HepG2 (cell line): ENCODE results near the gene SRP19. TPM values are rescaled to one million over a fixed set of nuclear protein-coding genes. Genes with fewer than 3 reads are reported as not detected.

Source experiments
- ATAC-seq: fragments of 200-7000 bp; cut with Tn5 transposase; 3 replicates; pipeline ENCODE4 v1.9.1; 2020; ENCODE audit warnings: mild to moderate bottlenecking, moderate library complexity
- BruUV-seq: library from RNA; stranded (reverse); fragments of 400-500 nt; replicated peaks from 2 replicates; lab custom pipeline; 2021; lab: Mats Ljungman, UMichigan
- CTCF ChIA-PET: fragments of 300-600 bp; formaldehyde crosslinking; extraction: SDS; loops from one replicate; lab custom pipeline; 2021; ENCODE audit warnings: low total read pairs, inconsistent platforms, low intra/inter-chr PET ratio; lab: Yijun Ruan, JAX
- POLR2A ChIA-PET: fragments of 350-600 bp; sonication (Branson Sonifier 250); formaldehyde crosslinking; loops from one replicate; lab custom pipeline; 2020; ENCODE audit warnings: antibody characterized with exemption, inconsistent platforms; lab: Yijun Ruan, JAX
- DNase-seq: peaks from one replicate; pipeline ENCODE4 v3.0.0-alpha.2; 2015; ENCODE audit warnings: low spot score
- FAIRE-seq: peaks from 3 replicates; lab custom pipeline; 2011; peaks lifted over from hg19 to GRCh38; lab: Jason Lieb, UNC
- H2AFZ ChIP-seq: one replicate; pipeline ENCODE4 v1.6.1; 2011; ENCODE audit warnings: low read length, inconsistent platforms
- H3K27ac ChIP-seq: fragments of 300-600 bp; 3 replicates; pipeline ENCODE4 v1.8.0; 2011; ENCODE audit warnings: mixed run types, mild to moderate bottlenecking, mixed read lengths, low read length, inconsistent platforms; ENCODE audit not compliant: insufficient read depth; ENCODE audit errors: extremely low read length
- H3K27me3 ChIP-seq, 2 experiments: fragments of 200-600 bp in 1 of 2; 2 replicates in 1 of 2; 3 replicates in 1 of 2; pipeline versions ENCODE4 v1.6.0 to v1.8.0; 2011; ENCODE audit warnings: low read length in 2 of 2, mild to moderate bottlenecking in 2 of 2, moderate library complexity in 2 of 2, inconsistent platforms in 1 of 2; ENCODE audit not compliant: insufficient read depth in 2 of 2, control insufficient read depth in 1 of 2
- H3K36me3 ChIP-seq, 2 experiments: fragments of 200-600 bp in 1 of 2; replicated peaks in 1 of 2; 2 replicates in 1 of 2; 3 replicates in 1 of 2; pipeline versions ENCODE4 v1.5.1 to v1.8.0; 2011; ENCODE audit warnings: low read length in 2 of 2, inconsistent platforms in 1 of 2; ENCODE audit not compliant: insufficient read depth in 2 of 2, control insufficient read depth in 1 of 2
- H3K4me1 ChIP-seq: 2 replicates; pipeline ENCODE4 v1.5.1; 2012; ENCODE audit warnings: low read length, inconsistent platforms; ENCODE audit not compliant: insufficient read depth
- H3K4me2 ChIP-seq: 2 replicates; pipeline ENCODE4 v1.6.0; 2011; ENCODE audit warnings: low read depth, low read length, inconsistent platforms
- H3K4me3 ChIP-seq, 3 experiments: fragments of 200-600 bp in 1 of 3; sonication (generic), shearing (Covaris generic) in 1 of 3; replicated peaks in 1 of 3; 2 replicates each; pipeline ENCODE4 v1.5.1; 2011 to 2016; ENCODE audit warnings: low read length in 3 of 3, inconsistent platforms in 2 of 3, low read depth in 2 of 3, mild to moderate bottlenecking in 2 of 3, control low read depth in 1 of 3, mixed read lengths in 1 of 3; ENCODE audit not compliant: insufficient read depth in 1 of 3
- H3K79me2 ChIP-seq: one replicate; pipeline ENCODE4 v1.6.1; 2011; ENCODE audit warnings: low read length, inconsistent platforms; ENCODE audit not compliant: insufficient read depth
- H3K9ac ChIP-seq: 2 replicates; pipeline ENCODE4 v1.6.0; 2011; ENCODE audit warnings: mild to moderate bottlenecking, low read depth, low read length, inconsistent platforms; ENCODE audit not compliant: insufficient read depth
- H3K9me3 ChIP-seq: 2 replicates; pipeline ENCODE4 v1.5.1; 2012; ENCODE audit warnings: mild to moderate bottlenecking, low read length
- H4K20me1 ChIP-seq: 2 replicates; pipeline ENCODE4 v1.6.0; 2011; ENCODE audit warnings: inconsistent platforms, mild to moderate bottlenecking, low read length, moderate library complexity; ENCODE audit not compliant: insufficient read depth
- CENPT ChIP-seq: sonication (generic); formaldehyde crosslinking; IDR thresholded peaks from 2 replicates; pipeline ENCODE4 v1.8.0; 2022; ENCODE audit warnings: low read depth, mild to moderate bottlenecking, moderate library complexity, missing genetic modification reagents
- HMGA1 ChIP-seq: sonication (generic); formaldehyde crosslinking; conservative IDR thresholded peaks from 2 replicates; pipeline ENCODE4 v1.4.0; 2020; ENCODE audit warnings: missing genetic modification reagents
- JUND ChIP-seq: sonication (generic); formaldehyde crosslinking; IDR thresholded peaks from 2 replicates; pipeline ENCODE4 v1.8.0; 2022; ENCODE audit warnings: mild to moderate bottlenecking, missing genetic modification reagents
- KLF9 ChIP-seq: IDR thresholded peaks from 2 replicates; pipeline ENCODE4 v1.6.1; 2016; ENCODE audit warnings: low read depth
- MBNL3 ChIP-seq: fragments of 250-450 bp; sonication (Bioruptor Pico); conservative IDR thresholded peaks from 2 replicates; pipeline ENCODE4 v1.8.0; 2022; ENCODE audit warnings: mild to moderate bottlenecking, inconsistent platforms
- NRL ChIP-seq: sonication (generic); formaldehyde crosslinking; IDR thresholded peaks from 2 replicates; pipeline ENCODE4 v1.5.0; 2020; ENCODE audit warnings: missing genetic modification reagents, mild to moderate bottlenecking, moderate library complexity, borderline replicate concordance
- PHF20 ChIP-seq: sonication (generic); formaldehyde crosslinking; IDR thresholded peaks from 2 replicates; pipeline ENCODE4 v1.5.0; 2020; ENCODE audit warnings: mild to moderate bottlenecking, missing genetic modification reagents
- ZBTB10 ChIP-seq: sonication (generic); formaldehyde crosslinking; IDR thresholded peaks from 2 replicates; pipeline ENCODE4 v1.4.0; 2020; ENCODE audit warnings: missing genetic modification reagents, borderline replicate concordance
- ZFP36 ChIP-seq: fragments of 150-350 bp; IDR thresholded peaks from 2 replicates; pipeline ENCODE4 v1.6.1; 2018; ENCODE audit warnings: borderline replicate concordance, low read length, low read depth; ENCODE audit not compliant: partially characterized antibody
- ZSCAN29 ChIP-seq: sonication (generic); formaldehyde crosslinking; conservative IDR thresholded peaks from 2 replicates; pipeline ENCODE4 v1.4.0; 2020; ENCODE audit warnings: mild to moderate bottlenecking, missing genetic modification reagents
- WGBS: methylation state at CpG from one replicate; pipeline ENCODE4 v1.1.6; 2017; ENCODE audit warnings: low lambda C conversion rate; 5-methylcytosine and 5-hydroxymethylcytosine counted together
- in situ Hi-C: cut with HindIII; loops from 2 replicates; pipeline ENCODE4 v1.10.0; 2017; ENCODE audit warnings: low pct_unique_long_range_greater_than_20kb; ENCODE audit not compliant: extremely low pct_ligation_motif_present
- intact Hi-C: fragments of 100-400 bp; cut with micrococcal nuclease; formaldehyde crosslinking; loops from one replicate; pipeline ENCODE4 v1.10.0; 2022; ENCODE audit not compliant: unreplicated experiment
- polyA plus RNA-seq, 8 experiments: library from polyadenylated mRNA; depleted of rRNA in 3 of 8; stranded (reverse) in 7 of 8; unstranded in 1 of 8; fragments of >200 nt; fragmentation: Illumina TruSeq in 4 of 8; extraction: Trizol in 4 of 8; gene quantifications; 2 replicates each; pipeline versions ENCODE4 v1.2.1 to v1.2.3, GENCODE V29; 2011 to 2016; ENCODE audit warnings: low read depth in 4 of 8, missing spikeins in 1 of 8, mixed read lengths in 1 of 8; ENCODE audit not compliant: insufficient read depth in 1 of 8
- total RNA-seq, 5 experiments: library from RNA; depleted of rRNA; stranded (reverse); fragments of >200 nt; fragmentation: Illumina TruSeq; extraction: Trizol; gene quantifications; 2 replicates each; pipeline ENCODE4 v1.2.3, GENCODE V29; 2016; ENCODE audit warnings: low read depth in 1 of 5
- TF ChIP-seq, protein P1 (sequence below): IDR thresholded peaks from 2 replicates; pipeline ENCODE4 v1.6.1; 2016; ENCODE audit warnings: missing compliant biosample characterization, missing genetic modification reagents, borderline replicate concordance
- TF ChIP-seq, protein P2 (sequence below): sonication (generic); formaldehyde crosslinking; IDR thresholded peaks from 2 replicates; pipeline ENCODE4 v1.8.0; 2022; ENCODE audit warnings: mild to moderate bottlenecking, missing genetic modification reagents; ENCODE audit not compliant: insufficient replicate concordance

Gene SRP19
- total and polyA plus RNA-seq, 2 of the 13 experiments (the other 11 are each of a cell fraction or from before 2014, with no cell fraction given), result 46.9 to 143 TPM

DNA sequence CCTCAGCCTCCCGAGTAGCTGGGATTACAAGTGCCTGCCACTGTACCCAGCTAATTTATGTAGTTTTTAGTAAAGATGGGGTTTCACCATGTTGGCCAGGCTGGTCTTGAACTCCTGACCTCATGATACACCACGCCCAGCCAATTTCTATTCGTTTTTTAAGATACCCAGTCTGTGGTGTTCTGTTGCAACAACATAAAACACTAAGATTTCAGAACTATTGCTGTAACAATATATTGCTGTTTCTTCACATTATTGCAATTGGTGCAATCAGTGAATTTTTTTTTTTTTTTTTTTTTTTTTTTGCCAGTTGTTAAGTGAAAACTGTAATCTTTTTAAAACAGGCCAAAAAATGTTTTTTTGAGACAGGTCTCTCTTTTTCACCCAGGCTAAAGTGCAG lies 9.9 kb downstream of the SRP19 start:
- WGBS, result 78% methylated on average over 3 of the region's 3 CpGs
- no peak for FAIRE-seq
- intact Hi-C loops (no loop called here), in situ Hi-C loops (no loop called here)
- no peaks in the 10 kb centered on the region for H4K20me1 ChIP-seq
- no peaks in the 10 kb centered on the region for H3K9me3 ChIP-seq
- peaks cover 5 to 16% of the 10 kb centered on the region in 2 experiments; a peak in 3 of 5 replicates for H3K36me3 ChIP-seq
- POLR2A ChIA-PET, result no interaction called here
- H3K9ac ChIP-seq, result no peak overlapping the region
- no peak overlapping the region for H3K27ac ChIP-seq
- no TSS peak for BruUV-seq
- H3K27me3 ChIP-seq, result no peaks in the 10 kb centered on the region
- no peak overlapping the region for H3K4me3 ChIP-seq
- DNase-seq, result no peak
- no peaks in the 10 kb centered on the region for H3K79me2 ChIP-seq
- H2AFZ ChIP-seq, result no peak overlapping the region
- TF ChIP-seq, protein P1, sequence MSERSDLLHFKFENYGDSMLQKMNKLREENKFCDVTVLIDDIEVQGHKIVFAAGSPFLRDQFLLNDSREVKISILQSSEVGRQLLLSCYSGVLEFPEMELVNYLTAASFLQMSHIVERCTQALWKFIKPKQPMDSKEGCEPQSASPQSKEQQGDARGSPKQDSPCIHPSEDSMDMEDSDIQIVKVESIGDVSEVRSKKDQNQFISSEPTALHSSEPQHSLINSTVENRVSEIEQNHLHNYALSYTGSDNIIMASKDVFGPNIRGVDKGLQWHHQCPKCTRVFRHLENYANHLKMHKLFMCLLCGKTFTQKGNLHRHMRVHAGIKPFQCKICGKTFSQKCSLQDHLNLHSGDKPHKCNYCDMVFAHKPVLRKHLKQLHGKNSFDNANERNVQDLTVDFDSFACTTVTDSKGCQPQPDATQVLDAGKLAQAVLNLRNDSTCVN (CRISPR knock-in tag), result no peak
- TF ChIP-seq, protein P2, sequence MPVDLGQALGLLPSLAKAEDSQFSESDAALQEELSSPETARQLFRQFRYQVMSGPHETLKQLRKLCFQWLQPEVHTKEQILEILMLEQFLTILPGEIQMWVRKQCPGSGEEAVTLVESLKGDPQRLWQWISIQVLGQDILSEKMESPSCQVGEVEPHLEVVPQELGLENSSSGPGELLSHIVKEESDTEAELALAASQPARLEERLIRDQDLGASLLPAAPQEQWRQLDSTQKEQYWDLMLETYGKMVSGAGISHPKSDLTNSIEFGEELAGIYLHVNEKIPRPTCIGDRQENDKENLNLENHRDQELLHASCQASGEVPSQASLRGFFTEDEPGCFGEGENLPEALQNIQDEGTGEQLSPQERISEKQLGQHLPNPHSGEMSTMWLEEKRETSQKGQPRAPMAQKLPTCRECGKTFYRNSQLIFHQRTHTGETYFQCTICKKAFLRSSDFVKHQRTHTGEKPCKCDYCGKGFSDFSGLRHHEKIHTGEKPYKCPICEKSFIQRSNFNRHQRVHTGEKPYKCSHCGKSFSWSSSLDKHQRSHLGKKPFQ (CRISPR knock-in tag), result no peak
- no peak for TF ChIP-seq JUND
- no peak for TF ChIP-seq MBNL3 (CRISPR knock-in tag)
- CTCF ChIA-PET, result no interaction called here
- H3K4me2 ChIP-seq, result no peak overlapping the region
- H3K4me1 ChIP-seq, result peaks cover 9% of the 10 kb centered on the region; the same call in 1 of the 2 replicates
- no peak for ATAC-seq

- POLR2A ChIA-PET, result interaction anchor here (1.4 kb wide), 1 partner anchor 16 kb away, joined by 3 read pairs; the partner anchor contains the start of gene SRP19
- BruUV-seq, result no TSS peak
- no peak for TF ChIP-seq KLF9 (CRISPR knock-in tag)
- no peak for TF ChIP-seq ZSCAN29 (CRISPR knock-in tag)
- no peak for TF ChIP-seq ZBTB10 (CRISPR knock-in tag)
- no peak for TF ChIP-seq ZFP36
- no peak for TF ChIP-seq HMGA1 (CRISPR knock-in tag)
- no peak for TF ChIP-seq CENPT (CRISPR knock-in tag)
- no peak for TF ChIP-seq NRL
- TF ChIP-seq PHF20 (CRISPR knock-in tag), result no peak
These were observed 15.3 kb downstream of the SRP19 start for GRCh38 chr5:112876362-112876761.

More at GRCh38 chr5:112876362-112876761, 15.3 kb downstream of the SRP19 start:
- H3K9ac ChIP-seq, result no peak overlapping the region
- H2AFZ ChIP-seq, result no peak overlapping the region
- H3K27me3 ChIP-seq, result no peaks in the 10 kb centered on the region; a peak in 1 of 5 replicates
- CTCF ChIA-PET, result no interaction called here
- WGBS, result 92% methylated on average over 2 of the region's 2 CpGs
- peaks cover 3 to 33% of the 10 kb centered on the region in 2 experiments; a peak in 4 of 5 replicates for H3K36me3 ChIP-seq
- no peak overlapping the region for H3K4me2 ChIP-seq
- FAIRE-seq, result no peak
- H3K4me1 ChIP-seq, result no peaks in the 10 kb centered on the region
- H3K27ac ChIP-seq, result no peak overlapping the region
- no peak for ATAC-seq
- in situ Hi-C loops (no loop called here), intact Hi-C loops (no loop called here)
- no peak for DNase-seq
- H3K4me3 ChIP-seq, result no peak overlapping the region
- no peaks in the 10 kb centered on the region for H3K9me3 ChIP-seq
- no peaks in the 10 kb centered on the region for H4K20me1 ChIP-seq
- no peaks in the 10 kb centered on the region for H3K79me2 ChIP-seq
